ENCODE data around the gene EML5. TPM values are rescaled to one million over a fixed set of nuclear protein-coding genes. Genes with fewer than 3 reads are reported as not detected.

EML5 gene
- polyA plus RNA-seq, 1 experiment, result 3.6 TPM

- CTCF ChIA-PET, result no interaction called here
- Histone ChIP-seq H3K9me3 (ENCODE audit: control insufficient read depth, insufficient read depth, low read length) (no peaks in the 10 kb centered on the region), H3K27me3 (ENCODE audit: control insufficient read depth, insufficient read depth, low read length) (no peaks in the 10 kb centered on the region), H3K4me3 (ENCODE audit: low read depth, low read length) (no peak overlapping the region), H3K27ac (ENCODE audit: low read depth, low read length) (no peak overlapping the region)
- POLR2A ChIA-PET, result no interaction called here
- DNase-seq (ENCODE audit: low read depth, low spot score), result no peak
- TF ChIP-seq, protein P1, sequence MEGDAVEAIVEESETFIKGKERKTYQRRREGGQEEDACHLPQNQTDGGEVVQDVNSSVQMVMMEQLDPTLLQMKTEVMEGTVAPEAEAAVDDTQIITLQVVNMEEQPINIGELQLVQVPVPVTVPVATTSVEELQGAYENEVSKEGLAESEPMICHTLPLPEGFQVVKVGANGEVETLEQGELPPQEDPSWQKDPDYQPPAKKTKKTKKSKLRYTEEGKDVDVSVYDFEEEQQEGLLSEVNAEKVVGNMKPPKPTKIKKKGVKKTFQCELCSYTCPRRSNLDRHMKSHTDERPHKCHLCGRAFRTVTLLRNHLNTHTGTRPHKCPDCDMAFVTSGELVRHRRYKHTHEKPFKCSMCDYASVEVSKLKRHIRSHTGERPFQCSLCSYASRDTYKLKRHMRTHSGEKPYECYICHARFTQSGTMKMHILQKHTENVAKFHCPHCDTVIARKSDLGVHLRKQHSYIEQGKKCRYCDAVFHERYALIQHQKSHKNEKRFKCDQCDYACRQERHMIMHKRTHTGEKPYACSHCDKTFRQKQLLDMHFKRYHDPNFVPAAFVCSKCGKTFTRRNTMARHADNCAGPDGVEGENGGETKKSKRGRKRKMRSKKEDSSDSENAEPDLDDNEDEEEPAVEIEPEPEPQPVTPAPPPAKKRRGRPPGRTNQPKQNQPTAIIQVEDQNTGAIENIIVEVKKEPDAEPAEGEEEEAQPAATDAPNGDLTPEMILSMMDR (IDR thresholded peaks at IDR 0.05; ENCODE audit: low read depth, low read length), result no peak
Observed at GRCh38 chr14:88630565-88630964, 162.2 kb downstream of the EML5 start.

DNA sequence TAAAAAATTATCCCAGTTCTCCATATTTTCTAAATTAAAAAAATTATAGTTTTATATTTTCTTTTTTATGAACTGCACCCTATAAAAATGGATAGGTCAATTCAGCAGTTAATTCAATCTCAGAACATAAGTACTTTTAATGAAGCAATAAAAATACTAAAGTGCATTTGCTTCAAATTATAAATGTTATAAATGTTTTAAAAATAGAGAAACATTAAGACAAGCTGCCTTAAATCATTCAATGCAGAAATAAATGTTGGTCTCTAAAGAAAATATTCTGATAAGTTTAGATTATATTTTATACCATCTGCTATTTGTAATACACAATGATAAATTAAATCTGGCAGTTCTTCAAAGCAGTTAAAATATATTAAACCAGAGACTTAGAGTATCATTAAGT, 164.3 kb downstream of the EML5 start:
- Histone ChIP-seq H3K27me3 (ENCODE audit: control insufficient read depth, insufficient read depth, low read length) (no peaks in the 10 kb centered on the region), H3K4me3 (ENCODE audit: low read depth, low read length) (no peak overlapping the region), H3K9me3 (ENCODE audit: control insufficient read depth, insufficient read depth, low read length) (no peaks in the 10 kb centered on the region), H3K27ac (ENCODE audit: low read depth, low read length) (no peak overlapping the region)
- POLR2A ChIA-PET, result no interaction called here
- no peak for DNase-seq (ENCODE audit: low read depth, low spot score)
- TF ChIP-seq, protein P1 (IDR thresholded peaks at IDR 0.05; ENCODE audit: low read depth, low read length), result no peak
- CTCF ChIA-PET, result interaction anchor here (1.2 to 1.4 kb wide), 2 partner anchors 39 to 1345 kb away, joined by 3 to 4 read pairs; no protein-coding TSS in a partner anchor

GRCh38 chr14:88628033-88628432, 164.7 kb downstream of the EML5 start:
- H3K27me3 ChIP-seq (ENCODE audit: control insufficient read depth, insufficient read depth, low read length), result no peaks in the 10 kb centered on the region
- POLR2A ChIA-PET, result no interaction called here
- no peak overlapping the region for H3K27ac ChIP-seq (ENCODE audit: low read depth, low read length)
- CTCF ChIA-PET, result interaction anchor here (1.2 to 1.4 kb wide), 2 partner anchors 39 to 1345 kb away, joined by 3 to 4 read pairs; no protein-coding TSS in a partner anchor
- no peaks in the 10 kb centered on the region for H3K9me3 ChIP-seq (ENCODE audit: control insufficient read depth, insufficient read depth, low read length)
- DNase-seq (ENCODE audit: low read depth, low spot score), result no peak
- H3K4me3 ChIP-seq (ENCODE audit: low read depth, low read length), result no peak overlapping the region
- TF ChIP-seq, protein P1 (IDR thresholded peaks at IDR 0.05; ENCODE audit: low read depth, low read length), result no peak

DNA sequence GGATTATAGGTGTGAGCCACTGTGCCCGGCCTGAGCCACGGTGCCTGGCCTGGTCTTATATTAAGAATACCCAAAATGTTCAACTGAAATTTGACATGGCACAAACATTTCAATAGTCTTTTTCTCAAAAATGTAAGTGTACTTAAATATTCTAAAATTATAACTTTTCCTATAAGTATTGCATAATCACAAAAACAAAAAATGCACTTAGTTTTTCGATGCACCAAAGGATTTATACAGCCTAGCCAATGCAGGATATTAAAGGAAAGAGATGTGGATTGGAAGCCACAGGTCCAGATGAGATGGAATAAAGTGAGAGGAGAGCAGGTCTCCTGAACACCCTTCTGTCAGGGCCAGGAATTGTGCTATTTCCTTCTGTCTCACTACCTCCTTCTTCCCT, 167.1 kb downstream of the EML5 start:
- H3K9me3 ChIP-seq (ENCODE audit: control insufficient read depth, insufficient read depth, low read length), result no peaks in the 10 kb centered on the region
- ChIA-PET POLR2A (no interaction called here), CTCF (no interaction called here)
- H3K4me3 ChIP-seq (ENCODE audit: low read depth, low read length), result no peak overlapping the region
- no peak for DNase-seq (ENCODE audit: low read depth, low spot score)
- TF ChIP-seq, protein P1 (IDR thresholded peaks at IDR 0.05; ENCODE audit: low read depth, low read length), result no peak
- H3K27me3 ChIP-seq (ENCODE audit: control insufficient read depth, insufficient read depth, low read length), result no peaks in the 10 kb centered on the region
- no peak overlapping the region for H3K27ac ChIP-seq (ENCODE audit: low read depth, low read length)

- Histone ChIP-seq H3K9me3 (ENCODE audit: control insufficient read depth, insufficient read depth, low read length) (no peaks in the 10 kb centered on the region), H3K27ac (ENCODE audit: low read depth, low read length) (no peak overlapping the region), H3K4me3 (ENCODE audit: low read depth, low read length) (no peak overlapping the region), H3K27me3 (ENCODE audit: control insufficient read depth, insufficient read depth, low read length) (no peaks in the 10 kb centered on the region)
- no peak for DNase-seq (ENCODE audit: low read depth, low spot score)
- CTCF ChIA-PET, result interaction anchor here (0.8 kb wide), 1 partner anchor 1826 kb away, joined by 3 read pairs; no protein-coding TSS in a partner anchor
- TF ChIP-seq, protein P1 (IDR thresholded peaks at IDR 0.05; ENCODE audit: low read depth, low read length), result no peak
- POLR2A ChIA-PET, result interaction anchor here (1.0 kb wide), 1 partner anchor 29 kb away, joined by 6 read pairs; no protein-coding TSS in a partner anchor
Observed at GRCh38 chr14:88621100-88621499, 171.7 kb downstream of the EML5 start.
